Tibial artery (tissue), 4 donors: ENCODE measurements around the gene EFHD1.

Experiments
- DNase-seq, 2 donors: peaks; one replicate each; pipeline ENCODE4 v3.0.0-alpha.2; 2019
- H3K27ac ChIP-seq, 2 donors: fragments of 200-600 bp; sonication (generic) in 1 of 2; 1 replicate in 1 of 2; 2 replicates in 1 of 2; pipeline ENCODE4 v1.5.1; 2018 to 2019; ENCODE audit warnings: mild to moderate bottlenecking in 1 of 2
- H3K27me3 ChIP-seq, 2 donors: fragments of 200-600 bp; sonication (generic) in 1 of 2; one replicate each; pipeline versions ENCODE4 v1.5.1 to v1.6.0; 2016 to 2019
- H3K36me3 ChIP-seq, 3 donors: fragments of 200-600 bp; sonication (generic) in 2 of 3; one replicate each; pipeline ENCODE4 v1.5.1; 2016 to 2019; ENCODE audit warnings: mild to moderate bottlenecking in 2 of 3
- H3K4me1 ChIP-seq, 4 donors: fragments of 200-600 bp; sonication (generic) in 2 of 4; 1 replicate in 3 of 4; 2 replicates in 1 of 4; pipeline ENCODE4 v1.5.1; 2016 to 2019
- H3K4me3 ChIP-seq, 2 donors: fragments of 200-600 bp; sonication (generic) in 1 of 2; 1 replicate in 1 of 2; 2 replicates in 1 of 2; pipeline ENCODE4 v1.5.1; 2018 to 2019; ENCODE audit warnings: mild to moderate bottlenecking in 2 of 2
- H3K9me3 ChIP-seq, 3 donors: fragments of 200-600 bp; sonication (generic) in 1 of 3; one replicate each; pipeline ENCODE4 v1.5.1; 2016 to 2019
- CTCF ChIP-seq, 2 experiments: fragments of 200-600 bp in 1 of 2; fragments of 450-650 bp in 1 of 2; IDR thresholded peaks; one replicate each; pipeline ENCODE4 v1.5.1; 2017 to 2019; ENCODE audit warnings: antibody characterized with exemption in 2 of 2, mild to moderate bottlenecking in 1 of 2, moderate library complexity in 1 of 2
- intact Hi-C: fragments of 100-400 bp; cut with DNase I; formaldehyde crosslinking; loops from one replicate; pipeline ENCODE4 v1.15.0; 2023; ENCODE audit warnings: low total_unique reads

Gene EFHD1

GRCh38 chr2:232610081-232610480 is 23.3 kb upstream of the EFHD1 start:
- DNase-seq, result no peak
- intact Hi-C loops, result loop anchor here (5.0 to 10.0 kb wide), 2 partner anchors 85 to 642 kb away; partner anchors contain the start of genes ATG16L1 and GIGYF2
- H3K4me3 ChIP-seq, result no peak overlapping the region
- no peak for TF ChIP-seq CTCF (IDR thresholded peaks at IDR 0.05)
- H3K9me3 ChIP-seq, result no peaks in the 10 kb centered on the region
- peaks cover 0 to 17% (median 8%) of the 10 kb centered on the region in 4 donors for H3K4me1 ChIP-seq
- no peaks in the 10 kb centered on the region for H3K36me3 ChIP-seq
- H3K27me3 ChIP-seq, result no peaks in the 10 kb centered on the region
- no peak overlapping the region for H3K27ac ChIP-seq

GRCh38 chr2:232611061-232611460 is 22.3 kb upstream of the EFHD1 start:
- no peaks in the 10 kb centered on the region for H3K27me3 ChIP-seq
- no peak for TF ChIP-seq CTCF (IDR thresholded peaks at IDR 0.05)
- intact Hi-C loops, result loop anchor here (5.0 to 10.0 kb wide), 2 partner anchors 84 to 641 kb away; partner anchors contain the start of genes ATG16L1 and GIGYF2

GRCh38 chr2:232611559-232612218 is 21.7 kb upstream of the EFHD1 start:
- Histone ChIP-seq H3K36me3 (no peaks in the 10 kb centered on the region), H3K27ac (peak overlapping the region in 1 of 2 donors; percentile 4), H3K4me3 (no peak overlapping the region), H3K27me3 (no peaks in the 10 kb centered on the region), H3K9me3 (no peaks in the 10 kb centered on the region), H3K4me1 (peaks cover 0 to 9% (median 8%) of the 10 kb centered on the region in 4 donors)
- peak; percentile 62 to 80 for DNase-seq
- intact Hi-C loops, result loop anchor here (2.0 to 10.0 kb wide), 3 partner anchors 57 to 641 kb away; partner anchors contain the start of genes ATG16L1 and GIGYF2
- peak; percentile 84 to 91 for TF ChIP-seq CTCF (IDR thresholded peaks at IDR 0.05)

More at GRCh38 chr2:232611061-232611460, 22.3 kb upstream of the EFHD1 start:
- H3K4me3 ChIP-seq, result no peak overlapping the region
- H3K9me3 ChIP-seq, result no peaks in the 10 kb centered on the region
- H3K4me1 ChIP-seq, result peaks cover 0 to 13% (median 8%) of the 10 kb centered on the region in 4 donors
- no peaks in the 10 kb centered on the region for H3K36me3 ChIP-seq
- no peak overlapping the region for H3K27ac ChIP-seq
- no peak for DNase-seq

- no peak for TF ChIP-seq CTCF (IDR thresholded peaks at IDR 0.05)
- Histone ChIP-seq H3K36me3 (no peaks in the 10 kb centered on the region), H3K27ac (no peak overlapping the region), H3K9me3 (no peaks in the 10 kb centered on the region), H3K4me1 (peaks cover 0 to 9% (median 8%) of the 10 kb centered on the region in 4 donors), H3K4me3 (no peak overlapping the region), H3K27me3 (no peaks in the 10 kb centered on the region)
- DNase-seq, result no peak
- intact Hi-C loops, result loop anchor here (2.0 to 10.0 kb wide), 3 partner anchors 55 to 639 kb away; partner anchors contain the start of genes ATG16L1 and GIGYF2
These were observed 19.8 kb upstream of the EFHD1 start for GRCh38 chr2:232613538-232614134.

GRCh38 chr2:232615339-232615738 is 18.1 kb upstream of the EFHD1 start:
- TF ChIP-seq CTCF (IDR thresholded peaks at IDR 0.05), result no peak
- H3K4me1 ChIP-seq, result peaks cover 0 to 9% (median 8%) of the 10 kb centered on the region in 4 donors
- no peak overlapping the region for H3K4me3 ChIP-seq
- no peak overlapping the region for H3K27ac ChIP-seq
- intact Hi-C loops, result loop anchor here (10.0 kb wide), 1 partner anchor 79 kb away; the partner anchor contains the start of gene GIGYF2
- no peaks in the 10 kb centered on the region for H3K9me3 ChIP-seq
- DNase-seq, result no peak
- no peaks in the 10 kb centered on the region for H3K27me3 ChIP-seq
- no peaks in the 10 kb centered on the region for H3K36me3 ChIP-seq
